Endothelial cell of umbilical vein (primary cell): ENCODE data around the gene TIMD4.

Source experiments
- EZH2 ChIP-seq: IDR thresholded peaks from 2 replicates; pipeline ENCODE4 v1.6.1; 2012; ENCODE audit warnings: borderline replicate concordance, low read depth, mild to moderate bottlenecking, moderate library complexity, low read length, inconsistent platforms; ENCODE audit not compliant: severe bottlenecking
- POLR2A ChIP-seq: IDR thresholded peaks from 2 replicates; pipeline ENCODE4 v1.6.1; 2012; ENCODE audit warnings: low read depth, mild to moderate bottlenecking, control low read depth, low read length
- POLR2AphosphoS5 ChIP-seq: IDR thresholded peaks from 2 replicates; pipeline ENCODE4 v1.6.1; 2012; ENCODE audit warnings: low read depth, mild to moderate bottlenecking, control low read depth, low read length, moderate library complexity; ENCODE audit not compliant: insufficient read depth
- TF ChIP-seq, protein P1 (sequence below), 2 donors: IDR thresholded peaks; 1 replicate in 1 of 2; 2 replicates in 1 of 2; pipeline ENCODE4 v1.5.1; 2011; ENCODE audit warnings: low read length in 2 of 2, mild to moderate bottlenecking in 2 of 2, moderate library complexity in 2 of 2, control low read depth in 1 of 2, inconsistent platforms in 1 of 2, low read depth in 1 of 2; ENCODE audit not compliant: insufficient read depth in 1 of 2; ENCODE audit errors: extremely low read depth in 1 of 2
- TF ChIP-seq, protein P2 (sequence below): IDR thresholded peaks from 2 replicates; pipeline ENCODE4 v1.6.1; 2011; ENCODE audit not compliant: insufficient read depth, insufficient read length

DNA sequence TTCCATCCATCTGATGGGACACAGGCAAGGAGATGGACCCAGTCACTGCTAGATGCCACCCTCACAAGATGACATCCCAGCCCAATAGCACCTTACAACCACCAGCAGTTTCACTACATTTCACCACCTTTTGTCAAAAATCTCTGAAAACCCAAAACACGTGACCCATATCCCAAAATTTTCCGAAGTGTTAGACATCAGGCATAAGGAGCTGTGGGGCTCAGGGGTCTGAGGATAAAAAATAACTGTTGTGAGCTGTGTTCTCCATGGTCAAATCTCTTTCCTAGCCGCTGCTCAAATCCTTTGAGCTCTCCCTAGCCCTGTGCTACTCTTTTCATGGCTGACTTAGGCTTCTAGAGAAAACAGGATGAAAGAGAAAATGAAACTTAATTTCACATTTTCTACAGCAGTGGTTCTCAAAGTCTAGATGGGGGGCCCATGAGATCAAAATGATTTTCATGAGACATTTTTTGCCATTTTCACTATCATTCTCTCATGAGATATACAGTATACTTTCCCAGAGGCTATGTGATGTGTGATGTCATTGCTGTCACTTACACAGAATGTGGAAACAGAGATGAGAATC, 40.7 kb downstream of the TIMD4 start:
- TF ChIP-seq, protein P1, sequence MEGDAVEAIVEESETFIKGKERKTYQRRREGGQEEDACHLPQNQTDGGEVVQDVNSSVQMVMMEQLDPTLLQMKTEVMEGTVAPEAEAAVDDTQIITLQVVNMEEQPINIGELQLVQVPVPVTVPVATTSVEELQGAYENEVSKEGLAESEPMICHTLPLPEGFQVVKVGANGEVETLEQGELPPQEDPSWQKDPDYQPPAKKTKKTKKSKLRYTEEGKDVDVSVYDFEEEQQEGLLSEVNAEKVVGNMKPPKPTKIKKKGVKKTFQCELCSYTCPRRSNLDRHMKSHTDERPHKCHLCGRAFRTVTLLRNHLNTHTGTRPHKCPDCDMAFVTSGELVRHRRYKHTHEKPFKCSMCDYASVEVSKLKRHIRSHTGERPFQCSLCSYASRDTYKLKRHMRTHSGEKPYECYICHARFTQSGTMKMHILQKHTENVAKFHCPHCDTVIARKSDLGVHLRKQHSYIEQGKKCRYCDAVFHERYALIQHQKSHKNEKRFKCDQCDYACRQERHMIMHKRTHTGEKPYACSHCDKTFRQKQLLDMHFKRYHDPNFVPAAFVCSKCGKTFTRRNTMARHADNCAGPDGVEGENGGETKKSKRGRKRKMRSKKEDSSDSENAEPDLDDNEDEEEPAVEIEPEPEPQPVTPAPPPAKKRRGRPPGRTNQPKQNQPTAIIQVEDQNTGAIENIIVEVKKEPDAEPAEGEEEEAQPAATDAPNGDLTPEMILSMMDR (IDR thresholded peaks at IDR 0.05; ENCODE audit: extremely low read depth in 1 of 2, insufficient read depth in 1 of 2, low read depth in 1 of 2, low read length in 2 of 2): no peak
- no peak for TF ChIP-seq EZH2
- TF ChIP-seq POLR2A: no peak
- TF ChIP-seq, protein P2, sequence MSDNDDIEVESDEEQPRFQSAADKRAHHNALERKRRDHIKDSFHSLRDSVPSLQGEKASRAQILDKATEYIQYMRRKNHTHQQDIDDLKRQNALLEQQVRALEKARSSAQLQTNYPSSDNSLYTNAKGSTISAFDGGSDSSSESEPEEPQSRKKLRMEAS: no peak
- TF ChIP-seq POLR2AphosphoS5: no peak
